SK-N-SH (cell line): ENCODE results near the gene RECK. TPM values are rescaled to one million over a fixed set of nuclear protein-coding genes. Genes with fewer than 3 reads are reported as not detected.

Experiments
- CTCF ChIA-PET: fragments of 300-600, 350-600 bp; formaldehyde crosslinking; extraction: SDS; loops from one replicate; lab custom pipeline; 2021; lab: Yijun Ruan, JAX
- POLR2A ChIA-PET: fragments of 350-600 bp; sonication (Branson Sonifier 250); formaldehyde crosslinking; extraction: SDS; loops from one replicate; lab custom pipeline; 2020; ENCODE audit warnings: antibody characterized with exemption, inconsistent platforms; lab: Yijun Ruan, JAX
- DNase-seq: peaks from one replicate; pipeline ENCODE4 v3.0.0; 2012
- H2AFZ ChIP-seq: fragments of 200-600 bp; sonication (generic); 2 replicates; pipeline ENCODE4 v1.8.1; 2016; ENCODE audit warnings: antibody characterized with exemption, mild to moderate bottlenecking, low read depth
- H3F3A ChIP-seq: fragments of 200-600 bp; sonication (generic); replicated peaks from 2 replicates; pipeline ENCODE3; 2016; ENCODE audit warnings: antibody characterized with exemption, mild to moderate bottlenecking; ENCODE audit not compliant: insufficient read depth
- H3K27ac ChIP-seq, 2 experiments: fragments of 200-500 bp in 1 of 2; fragments of 200-600 bp in 1 of 2; sonication (Bioruptor generic) in 1 of 2; sonication (generic), shearing (Covaris generic) in 1 of 2; 2 replicates each; pipeline versions ENCODE4 v1.5.1 to v1.6.1; 2014 to 2016; ENCODE audit warnings: low read depth in 2 of 2, inconsistent platforms in 1 of 2, low read length in 1 of 2, mild to moderate bottlenecking in 1 of 2, mixed read lengths in 1 of 2
- H3K27me3 ChIP-seq: fragments of 200-600 bp; sonication (generic), shearing (Covaris generic); 2 replicates; pipeline ENCODE4 v1.6.1; 2016; ENCODE audit warnings: mixed run types; ENCODE audit not compliant: insufficient read depth
- H3K36me3 ChIP-seq, 2 experiments: fragments of 200-500 bp in 1 of 2; fragments of 200-600 bp in 1 of 2; sonication (Bioruptor generic) in 1 of 2; sonication (generic) in 1 of 2; replicated peaks in 1 of 2; 2 replicates each; pipeline versions ENCODE3 to v1.5.1; 2014 to 2016; ENCODE audit warnings: low read length in 1 of 2, mild to moderate bottlenecking in 1 of 2; ENCODE audit not compliant: insufficient read depth in 2 of 2, control insufficient read depth in 1 of 2
- H3K4me1 ChIP-seq, 2 experiments: fragments of 200-500 bp in 1 of 2; fragments of 200-600 bp in 1 of 2; sonication (Bioruptor generic) in 1 of 2; sonication (generic), shearing (Covaris generic) in 1 of 2; 2 replicates each; pipeline versions ENCODE4 v1.5.1 to v1.6.1; 2014 to 2016; ENCODE audit warnings: low read depth in 1 of 2, low read length in 1 of 2, mixed run types in 1 of 2; ENCODE audit not compliant: insufficient read depth in 2 of 2, control insufficient read depth in 1 of 2
- H3K4me2 ChIP-seq: fragments of 200-600 bp; sonication (generic), shearing (Covaris generic); 2 replicates; pipeline ENCODE4 v1.6.1; 2017; ENCODE audit warnings: mixed run types
- H3K4me3 ChIP-seq, 2 experiments: fragments of 200-500 bp in 1 of 2; fragments of 200-600 bp in 1 of 2; sonication (Bioruptor generic) in 1 of 2; sonication (generic), shearing (Covaris generic) in 1 of 2; 2 replicates each; pipeline versions ENCODE4 v1.5.1 to v1.8.1; 2014 to 2016; ENCODE audit warnings: low read depth in 2 of 2, inconsistent platforms in 1 of 2, low read length in 1 of 2, mild to moderate bottlenecking in 1 of 2, mixed read lengths in 1 of 2, moderate library complexity in 1 of 2
- H3K79me2 ChIP-seq: fragments of 200-600 bp; sonication (generic); 2 replicates; pipeline ENCODE4 v1.8.1; 2017; ENCODE audit warnings: mild to moderate bottlenecking; ENCODE audit not compliant: insufficient read depth
- H3K9ac ChIP-seq: fragments of 200-600 bp; sonication (generic); 2 replicates; pipeline ENCODE4 v1.6.1; 2017; ENCODE audit warnings: mixed run types
- H3K9me2 ChIP-seq: fragments of 200-600 bp; sonication (generic); 2 replicates; pipeline ENCODE4 v1.6.1; 2017; ENCODE audit warnings: mixed run types
- H3K9me3 ChIP-seq: fragments of 200-600 bp; sonication (generic); 2 replicates; pipeline ENCODE4 v1.6.1; 2017; ENCODE audit warnings: mixed run types, mild to moderate bottlenecking, moderate library complexity
- H4K20me1 ChIP-seq: fragments of 200-600 bp; sonication (generic); 2 replicates; pipeline ENCODE4 v1.6.1; 2017; ENCODE audit warnings: mild to moderate bottlenecking, mixed run types; ENCODE audit not compliant: insufficient read depth
- CTCF ChIP-seq: fragments of 200-600 bp; sonication (generic); IDR thresholded peaks from 2 replicates; pipeline ENCODE4 v1.6.1; 2017; ENCODE audit warnings: antibody characterized with exemption, mild to moderate bottlenecking, moderate library complexity
- FOXJ3 ChIP-seq: sonication (generic); formaldehyde crosslinking; IDR thresholded peaks from 2 replicates; pipeline ENCODE4 v1.5.1; 2020; ENCODE audit warnings: mild to moderate bottlenecking, missing genetic modification reagents
- GABPA ChIP-seq: IDR thresholded peaks from 2 replicates; pipeline ENCODE4 v1.4.0; 2012; ENCODE audit warnings: low read depth, mild to moderate bottlenecking
- MXI1 ChIP-seq: IDR thresholded peaks from 2 replicates; pipeline ENCODE4 v1.6.1; 2012; ENCODE audit warnings: mild to moderate bottlenecking, low read depth, low read length, improper control_type of control experiment
- NFIC ChIP-seq: IDR thresholded peaks from 2 replicates; pipeline ENCODE4 v1.4.0; 2012; ENCODE audit warnings: borderline replicate concordance
- NRF1 ChIP-seq: IDR thresholded peaks from 2 replicates; pipeline ENCODE4 v1.6.1; 2012; ENCODE audit warnings: low read depth, mild to moderate bottlenecking, low read length
- POLR2AphosphoS5 ChIP-seq: IDR thresholded peaks from 2 replicates; pipeline ENCODE4 v1.6.1; 2012; ENCODE audit warnings: low read depth, low read length
- RAD21 ChIP-seq: IDR thresholded peaks from 2 replicates; pipeline ENCODE4 v1.6.1; 2012; ENCODE audit warnings: mild to moderate bottlenecking, low read length
- RFX5 ChIP-seq: IDR thresholded peaks from 2 replicates; pipeline ENCODE4 v1.6.1; 2012; ENCODE audit warnings: mild to moderate bottlenecking, improper control_type of control experiment, low read length
- USF2 ChIP-seq: fragments of 150-350 bp; IDR thresholded peaks from 2 replicates; pipeline ENCODE4 v1.6.1; 2017; ENCODE audit warnings: antibody characterized with exemption, low read length, low read depth, borderline replicate concordance
- ZBTB33 ChIP-seq: IDR thresholded peaks from 2 replicates; pipeline ENCODE4 v1.4.0; 2012; ENCODE audit warnings: low read depth, borderline replicate concordance
- WGBS: methylation state at CpG from one replicate; pipeline ENCODE4 v1.1.6; 2017; ENCODE audit warnings: low lambda C conversion rate; 5-methylcytosine and 5-hydroxymethylcytosine counted together
- polyA plus RNA-seq, 3 experiments: library from polyadenylated mRNA; depleted of rRNA; stranded (reverse); fragments of >200 nt; gene quantifications; 2 replicates each; pipeline ENCODE4 v1.2.3, GENCODE V29; 2012

RECK gene
- polyA plus RNA-seq, 1 of the 3 experiments (the other 2 are of a cell fraction) = 22.8 TPM

- H3K36me3 ChIP-seq = peaks cover 0 to 36% of the 10 kb centered on the region in 2 experiments
- no peaks in the 10 kb centered on the region for H3K27me3 ChIP-seq
- H3K79me2 ChIP-seq = peaks cover 3% of the 10 kb centered on the region
- WGBS = 96% methylated on average over 10 of the region's 10 CpGs
- no peak for DNase-seq
- H2AFZ ChIP-seq = no peak overlapping the region
- TF ChIP-seq MXI1 (no peak), ZBTB33 (no peak), RFX5 (no peak), FOXJ3 (CRISPR knock-in tag) (no peak), NFIC (no peak), NRF1 (no peak), GABPA (no peak), POLR2AphosphoS5 (no peak), RAD21 (no peak)
- CTCF ChIA-PET = interaction anchor here (1.3 to 7.0 kb wide), 2 partner anchors 11 to 12 kb away, joined by 4 to 105 read pairs; no protein-coding TSS in a partner anchor
- peaks cover 51% of the 10 kb centered on the region for H3F3A ChIP-seq
- H3K4me1 ChIP-seq = peaks cover 22 to 49% of the 10 kb centered on the region in 2 experiments; a peak in 3 of 4 replicates
- H4K20me1 ChIP-seq = no peaks in the 10 kb centered on the region
- POLR2A ChIA-PET = no interaction called here
- H3K9me2 ChIP-seq = no peaks in the 10 kb centered on the region
- H3K4me2 ChIP-seq = no peak overlapping the region
- peak overlapping the region in 1 of 2 experiments; percentile 98; a peak in 2 of 4 replicates for H3K27ac ChIP-seq
- no peak overlapping the region for H3K9ac ChIP-seq
- H3K4me3 ChIP-seq = no peak overlapping the region
- no peaks in the 10 kb centered on the region for H3K9me3 ChIP-seq
These were observed 116.2 kb downstream of the RECK start for GRCh38 chr9:36152741-36153438.

GRCh38 chr9:36153746-36154145 is 117.0 kb downstream of the RECK start:
- Histone ChIP-seq H3K4me2 (no peak overlapping the region), H4K20me1 (no peaks in the 10 kb centered on the region), H3K4me1 (peaks cover 16 to 43% of the 10 kb centered on the region in 2 experiments; a peak in 3 of 4 replicates), H3K79me2 (peaks cover 3% of the 10 kb centered on the region), H3F3A (peaks cover 43% of the 10 kb centered on the region), H3K36me3 (peaks cover 0 to 36% of the 10 kb centered on the region in 2 experiments), H2AFZ (no peak overlapping the region), H3K9ac (no peak overlapping the region; the same call in 1 of the 2 replicates), H3K4me3 (no peak overlapping the region), H3K27me3 (no peaks in the 10 kb centered on the region), H3K9me3 (no peaks in the 10 kb centered on the region), H3K9me2 (no peaks in the 10 kb centered on the region), H3K27ac (peak overlapping the region in 1 of 2 experiments; percentile 92; a peak in 2 of 4 replicates)
- CTCF ChIA-PET = interaction anchor here (1.2 to 3.9 kb wide), 2 partner anchors 12 to 13 kb away, joined by 5 to 17 read pairs; no protein-coding TSS in a partner anchor
- TF ChIP-seq USF2 (no peak), CTCF (no peak), RFX5 (no peak)
- DNase-seq = no peak
- 85% methylated on average over 9 of the region's 9 CpGs for WGBS
- POLR2A ChIA-PET = no interaction called here
